Activated T-helper 1 cell treated with anti-CD3 and anti-CD28 coated beads, Interleukin-12 subunit alpha, Interleukin-12 subunit beta, Interleukin-2, Interleukin-4 antibody, amounts not matched to agents 30 ng/mL and 10 ng/mL and 1 ng/mL, durations not matched to agents 14 hours and 24 hours and 36 hours (primary cell): Measurements from ENCODE around the gene HES2. TPM values are rescaled to one million over a fixed set of nuclear protein-coding genes. Genes with fewer than 3 reads are reported as not detected.
"Not testable (repeated sequence)": the region's sequence is repeated elsewhere in the genome, so short reads cannot be mapped to it uniquely, and the experiment has no call there.

Experiments
- DNase-seq: peaks from one replicate; pipeline ENCODE4 v3.0.0; 2021; ENCODE audit warnings: low spot score
- H3K27ac Mint-ChIP-seq: one replicate; pipeline ENCODE4 v1.8.0; 2021; ENCODE audit warnings: mild to moderate bottlenecking, mixed read lengths
- H3K27me3 Mint-ChIP-seq: one replicate; pipeline ENCODE4 v1.8.0; 2022; ENCODE audit warnings: mild to moderate bottlenecking, moderate library complexity, mixed read lengths; ENCODE audit not compliant: insufficient read depth
- H3K36me3 Mint-ChIP-seq: one replicate; pipeline ENCODE4 v1.8.0; 2021; ENCODE audit warnings: low read depth, mixed read lengths
- H3K4me1 Mint-ChIP-seq: one replicate; pipeline ENCODE4 v1.8.0; 2021; ENCODE audit warnings: low read depth, mixed read lengths
- H3K4me3 Mint-ChIP-seq: one replicate; pipeline ENCODE4 v1.8.0; 2021; ENCODE audit warnings: mild to moderate bottlenecking, moderate library complexity, mixed read lengths
- H3K9me3 Mint-ChIP-seq: one replicate; pipeline ENCODE4 v1.8.0; 2021; ENCODE audit warnings: mixed read lengths
- intact Hi-C: fragments of 100-400 bp; cut with micrococcal nuclease; formaldehyde crosslinking; loops from one replicate; pipeline ENCODE4 v1.15.1; 2024
- total RNA-seq: library from RNA; stranded (reverse); gene quantifications from 2 replicates; pipeline ENCODE4 v1.2.3, GENCODE V29; 2022

The HES2 gene
- total RNA-seq, 1 donor from 2014 or later, result 0.29 TPM

GRCh38 chr1:6378096-6378746, 41.5 kb downstream of the HES2 start:
- no peak overlapping the region for H3K27ac Mint-ChIP-seq
- no peak overlapping the region for H3K4me3 Mint-ChIP-seq
- no peak for DNase-seq
- no peaks in the 10 kb centered on the region for H3K4me1 Mint-ChIP-seq
- H3K27me3 Mint-ChIP-seq, result no peaks in the 10 kb centered on the region
- H3K36me3 Mint-ChIP-seq, result no peaks in the 10 kb centered on the region
- no peaks in the 10 kb centered on the region for H3K9me3 Mint-ChIP-seq
- intact Hi-C loops, result no loop called here

DNA sequence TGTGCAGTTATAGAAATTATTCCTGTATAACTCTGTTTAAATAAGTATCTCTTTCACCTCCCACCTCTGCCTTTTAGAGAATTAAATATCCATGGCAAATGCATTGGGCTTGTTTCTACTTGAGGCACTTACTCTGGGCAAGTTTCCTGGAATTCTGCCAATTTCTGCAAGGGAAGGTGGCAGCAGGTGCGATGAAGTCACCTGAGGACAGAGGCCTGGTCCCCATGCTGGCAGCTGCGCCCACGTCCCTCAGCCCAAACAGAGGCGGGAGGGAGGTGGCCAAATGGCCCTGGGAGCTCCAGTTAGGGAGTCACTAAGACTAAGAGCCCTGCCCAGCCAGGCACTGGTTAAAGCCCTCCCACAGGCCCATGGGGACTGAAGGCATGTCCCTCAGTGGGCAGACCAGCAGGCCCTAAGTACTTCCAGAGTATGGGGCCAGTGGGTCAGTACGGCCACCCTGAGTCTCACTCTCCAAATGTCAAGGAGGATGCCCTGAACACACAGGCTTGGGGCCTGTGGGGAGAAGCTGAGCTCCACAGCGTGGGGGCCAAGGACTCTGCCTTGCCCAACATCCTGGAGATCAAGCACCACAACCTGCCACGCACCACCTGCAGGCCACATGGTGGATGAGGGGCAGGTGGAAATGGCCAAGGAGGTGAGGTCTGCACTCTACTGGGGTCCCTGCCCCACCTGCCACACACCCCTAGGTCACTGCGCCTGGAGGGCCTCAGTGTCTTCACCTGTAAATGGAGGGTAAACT, 45.6 kb downstream of the HES2 start:
- H3K9me3 Mint-ChIP-seq, result no peaks in the 10 kb centered on the region
- no peaks in the 10 kb centered on the region for H3K4me1 Mint-ChIP-seq
- H3K27ac Mint-ChIP-seq, result no peak overlapping the region

GRCh38 chr1:6372236-6372635, 47.5 kb downstream of the HES2 start:
- H3K9me3 Mint-ChIP-seq, H3K36me3 Mint-ChIP-seq, H3K4me1 Mint-ChIP-seq, intact Hi-C loops, H3K27me3 Mint-ChIP-seq, H3K4me3 Mint-ChIP-seq, H3K27ac Mint-ChIP-seq, DNase-seq: not testable (repeated sequence)

More for the DNA sequence above, 45.6 kb downstream of the HES2 start:
- Mint-ChIP-seq H3K36me3 (peaks cover 2% of the 10 kb centered on the region), H3K27me3 (no peaks in the 10 kb centered on the region), H3K4me3 (no peak overlapping the region)
- intact Hi-C loops, result no loop called here
- no peak for DNase-seq

DNA sequence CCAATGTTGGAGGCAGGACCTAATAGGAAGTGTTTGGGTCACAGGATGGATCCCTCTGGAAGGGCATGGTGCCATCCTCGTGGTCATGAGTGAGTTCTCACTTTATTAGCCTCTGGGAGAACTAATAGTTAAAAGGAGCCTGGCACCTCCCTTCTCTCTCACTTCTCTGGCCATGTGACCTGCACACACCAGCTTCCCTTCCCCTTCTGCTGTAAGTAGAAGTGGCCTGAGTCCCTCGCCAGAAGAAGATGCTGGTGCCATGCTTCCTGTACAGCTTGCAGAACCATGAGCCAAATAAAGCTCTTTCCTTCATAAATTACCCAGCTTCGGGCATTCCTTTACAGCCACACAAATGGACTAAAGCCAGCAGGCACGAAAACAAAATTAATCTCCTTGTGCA, 49.7 kb downstream of the HES2 start:
- DNase-seq, result no peak
- no peak overlapping the region for H3K4me3 Mint-ChIP-seq
- intact Hi-C loops, result no loop called here

GRCh38 chr1:6367381-6368012, 52.2 kb downstream of the HES2 start:
- Mint-ChIP-seq H3K36me3 (peaks cover 6% of the 10 kb centered on the region), H3K27ac (no peak overlapping the region), H3K4me1 (peaks cover 16% of the 10 kb centered on the region), H3K9me3 (no peaks in the 10 kb centered on the region), H3K27me3 (no peaks in the 10 kb centered on the region), H3K4me3 (no peak overlapping the region)
- no peak for DNase-seq
- intact Hi-C loops, result no loop called here

More for the DNA sequence above, 49.7 kb downstream of the HES2 start:
- Mint-ChIP-seq H3K36me3 (peaks cover 2% of the 10 kb centered on the region), H3K9me3 (no peaks in the 10 kb centered on the region), H3K27ac (no peak overlapping the region), H3K4me1 (peaks cover 4% of the 10 kb centered on the region), H3K27me3 (no peaks in the 10 kb centered on the region)

DNA sequence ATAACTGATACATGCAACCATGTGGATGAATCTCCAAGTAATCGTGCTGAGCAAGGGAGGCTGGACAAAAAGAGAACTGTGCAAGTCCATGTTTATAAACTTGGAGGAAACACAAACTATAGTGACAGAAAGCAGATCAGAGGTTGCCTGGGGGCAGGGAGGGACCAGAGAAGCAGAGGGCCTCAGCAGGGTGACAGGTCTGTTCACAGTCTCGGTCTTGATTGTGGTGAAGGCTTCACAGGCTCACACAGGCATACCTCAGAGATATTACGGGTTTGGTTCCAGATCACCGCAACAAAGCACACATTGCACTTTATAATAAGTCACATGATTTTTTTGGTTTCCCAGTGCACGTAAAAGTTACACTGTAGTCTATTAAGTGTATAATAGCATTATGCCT, 54.7 kb downstream of the HES2 start:
- peaks cover 29% of the 10 kb centered on the region for H3K4me1 Mint-ChIP-seq
- DNase-seq, result no peak
- intact Hi-C loops, result loop anchor here (1.0 kb wide), 1 partner anchor 27 kb away; no protein-coding TSS in a partner anchor
- peak overlapping the region; percentile 49 for H3K27ac Mint-ChIP-seq
- H3K4me3 Mint-ChIP-seq, result no peak overlapping the region
- no peaks in the 10 kb centered on the region for H3K27me3 Mint-ChIP-seq
- H3K36me3 Mint-ChIP-seq, result peaks cover 4% of the 10 kb centered on the region
- no peaks in the 10 kb centered on the region for H3K9me3 Mint-ChIP-seq

GRCh38 chr1:6363085-6363884, 56.4 kb downstream of the HES2 start:
- DNase-seq, H3K36me3 Mint-ChIP-seq, H3K27ac Mint-ChIP-seq, H3K9me3 Mint-ChIP-seq, H3K27me3 Mint-ChIP-seq, H3K4me3 Mint-ChIP-seq, intact Hi-C loops: not testable (repeated sequence)
- peaks cover 47% of the 10 kb centered on the region for H3K4me1 Mint-ChIP-seq

Other genes starting within 250 kb of the HES2 start
- gene CHD5, start 239.6 kb downstream of the HES2 start, total RNA-seq, result 0.62 and 0.83 TPM in 2 replicates
- gene RPL22, start 220.3 kb downstream of the HES2 start, total RNA-seq, result 421 and 457 TPM in 2 replicates
- gene RNF207, start 213.8 kb downstream of the HES2 start, total RNA-seq, result 65.8 and 71.6 TPM in 2 replicates
- 65.0 and 65.9 TPM in 2 replicates for gene ICMT, start 184.0 kb downstream of the HES2 start, total RNA-seq
- gene HES3, start 175.7 kb downstream of the HES2 start, total RNA-seq, result not detected in 2 replicates
- gene GPR153, start 158.8 kb downstream of the HES2 start, total RNA-seq, result 1.4 and 1.6 TPM in 2 replicates
- 124 and 126 TPM in 2 replicates for gene ACOT7, start 26.2 kb downstream of the HES2 start, total RNA-seq
- gene ESPN, start 4.9 kb upstream of the HES2 start, total RNA-seq, result 1.2 and 1.8 TPM in 2 replicates
- 151 and 158 TPM in 2 replicates for gene TNFRSF25, start 46.3 kb upstream of the HES2 start, total RNA-seq
- 1.8 and 2.2 TPM in 2 replicates for gene PLEKHG5, start 71.7 kb upstream of the HES2 start, total RNA-seq
- 50.4 and 58.9 TPM in 2 replicates for gene NOL9, start 134.6 kb upstream of the HES2 start, total RNA-seq
- not detected in 2 replicates for gene TAS1R1, start 135.4 kb upstream of the HES2 start, total RNA-seq
- gene ZBTB48, start 160.1 kb upstream of the HES2 start, total RNA-seq, result 34.5 and 35.7 TPM in 2 replicates
- gene KLHL21, start 182.9 kb upstream of the HES2 start, total RNA-seq, result 27.8 and 28.1 TPM in 2 replicates
- gene PHF13, start 193.8 kb upstream of the HES2 start, total RNA-seq, result 18.8 and 19.5 TPM in 2 replicates
- gene THAP3, start 204.9 kb upstream of the HES2 start, total RNA-seq, result 22.2 and 23.5 TPM in 2 replicates